B cell (primary cell): ENCODE results near the gene HTR1B.

Source experiments
- CTCF ChIP-seq: fragments of 200-600 bp; IDR thresholded peaks from one replicate; pipeline ENCODE4 v1.8.0; 2022; ENCODE audit warnings: antibody characterized with exemption, mild to moderate bottlenecking
- EZH2 ChIP-seq: IDR thresholded peaks from 2 replicates; pipeline ENCODE4 v1.6.1; 2012; ENCODE audit warnings: borderline replicate concordance, low read depth, mild to moderate bottlenecking, moderate library complexity, low read length; ENCODE audit not compliant: insufficient read depth, poor library complexity, severe bottlenecking

- no peak for TF ChIP-seq CTCF
- no peak for TF ChIP-seq EZH2
Measured at GRCh38 chr6:77447254-77447653, 16.0 kb downstream of the HTR1B start.
